IPS-18c (cell line): ENCODE data around the gene CUL7.
"Not testable (repeated sequence)": the region's sequence is repeated elsewhere in the genome, so short reads cannot be mapped to it uniquely, and the experiment has no call there.

Experiments used
- H3K4me3 ChIP-seq: 2 replicates; pipeline ENCODE4 v1.7.0; 2013; ENCODE audit warnings: low read depth, mild to moderate bottlenecking, low read length, moderate library complexity; ENCODE audit not compliant: insufficient read depth
- H3K9me3 ChIP-seq: one replicate; pipeline ENCODE4 v1.6.1; 2013; ENCODE audit warnings: mild to moderate bottlenecking, low read length, moderate library complexity; ENCODE audit not compliant: control insufficient read depth, insufficient read depth

CUL7 gene

DNA sequence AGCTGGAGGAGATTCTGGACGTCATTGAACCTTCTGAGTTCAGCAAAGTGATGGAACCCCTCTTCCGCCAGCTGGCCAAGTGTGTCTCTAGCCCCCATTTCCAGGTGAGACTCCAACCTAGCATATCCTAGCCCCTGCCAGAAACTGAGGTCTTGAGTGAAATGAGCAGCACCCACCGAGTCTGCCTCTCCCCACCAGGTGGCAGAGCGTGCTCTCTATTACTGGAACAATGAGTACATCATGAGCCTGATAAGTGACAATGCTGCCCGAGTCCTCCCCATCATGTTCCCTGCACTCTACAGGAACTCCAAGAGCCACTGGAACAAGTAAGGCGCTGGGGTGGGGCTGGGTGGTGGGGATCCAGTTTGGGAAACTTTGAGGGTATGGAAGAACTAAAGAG lies 44.5 kb downstream of the CUL7 start:
- no peak overlapping the region for H3K4me3 ChIP-seq
- no peaks in the 10 kb centered on the region for H3K9me3 ChIP-seq

DNA sequence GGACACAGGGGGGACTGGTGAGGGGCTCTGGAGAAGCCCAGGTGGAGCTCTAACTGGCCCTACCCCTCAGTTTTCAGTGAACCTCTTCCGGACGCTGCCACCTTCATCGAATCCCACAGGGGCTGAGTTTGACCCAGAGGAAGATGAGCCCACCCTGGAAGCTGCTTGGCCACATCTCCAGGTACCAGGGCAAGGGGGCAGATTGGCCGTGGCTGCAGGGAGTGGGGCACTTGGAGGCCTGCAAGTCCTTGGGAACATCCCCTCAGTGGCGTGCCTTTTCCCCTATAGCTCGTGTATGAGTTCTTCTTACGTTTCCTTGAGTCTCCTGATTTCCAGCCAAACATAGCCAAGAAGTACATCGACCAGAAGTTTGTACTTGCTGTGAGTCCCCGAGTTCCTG lies 46.5 kb downstream of the CUL7 start:
- H3K9me3 ChIP-seq = peaks cover 2% of the 10 kb centered on the region
- no peak overlapping the region for H3K4me3 ChIP-seq

DNA sequence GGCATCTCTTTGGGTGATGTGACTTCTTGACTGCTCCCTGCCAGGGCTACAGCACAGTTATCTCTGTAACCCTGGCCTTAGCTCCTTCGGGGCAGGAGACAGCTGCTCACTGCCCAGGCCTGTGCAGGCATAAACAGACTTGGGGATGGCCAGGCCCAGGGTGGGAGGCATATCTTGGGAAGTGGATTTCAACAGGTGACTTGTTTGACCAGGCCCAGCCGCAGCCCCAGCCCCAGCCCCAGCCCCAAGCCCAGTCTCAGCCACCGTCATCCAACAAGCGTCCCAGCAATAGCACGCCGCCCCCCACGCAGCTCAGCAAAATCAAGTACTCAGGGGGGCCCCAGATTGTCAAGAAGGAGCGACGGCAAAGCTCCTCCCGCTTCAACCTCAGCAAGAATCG lies 47.4 kb downstream of the CUL7 start:
- H3K9me3 ChIP-seq = peaks cover 2% of the 10 kb centered on the region
- H3K4me3 ChIP-seq = no peak overlapping the region

DNA sequence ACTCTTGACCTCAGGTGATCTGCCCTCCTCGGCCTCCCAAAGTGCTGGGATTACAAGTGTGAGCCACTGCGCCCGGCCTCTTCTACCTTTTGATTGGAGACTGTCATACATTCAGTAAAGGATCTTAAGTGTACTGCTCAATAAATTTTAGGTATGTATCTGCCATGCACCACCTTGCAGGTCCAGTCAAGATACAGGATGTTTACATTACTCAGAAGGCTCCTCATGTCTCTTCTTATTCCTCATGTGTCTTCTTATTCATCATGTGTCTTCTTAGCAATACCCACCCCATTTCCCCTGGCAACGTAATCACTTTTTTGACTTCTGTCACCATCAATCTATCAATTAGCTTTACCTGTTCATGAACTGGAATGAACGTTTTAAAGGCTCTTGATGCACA lies 47.8 kb downstream of the CUL7 start:
- Histone ChIP-seq H3K9me3 (peaks cover 2% of the 10 kb centered on the region), H3K4me3 (no peak overlapping the region)

DNA sequence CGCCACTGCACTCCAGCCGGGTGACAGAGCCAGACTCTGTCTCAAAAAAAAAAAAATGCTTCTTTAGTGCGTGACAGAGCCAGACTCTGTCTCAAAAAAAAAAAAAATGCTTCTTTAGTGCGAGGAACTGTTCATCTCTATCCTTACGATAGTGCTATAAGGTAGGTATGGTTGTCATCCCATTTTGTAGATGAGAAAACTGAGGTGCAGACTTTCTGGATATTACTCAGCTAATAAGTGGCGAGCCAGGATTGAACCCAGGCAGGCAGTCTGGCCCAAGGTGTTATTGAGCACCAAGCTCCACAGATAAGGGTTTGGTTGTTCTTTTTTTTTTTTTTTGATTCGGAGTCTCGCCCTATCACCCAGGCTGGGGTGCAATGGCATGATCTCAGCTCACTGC lies 51.8 kb downstream of the CUL7 start:
- Histone ChIP-seq H3K9me3 (peaks cover 2% of the 10 kb centered on the region), H3K4me3 (no peak overlapping the region)

DNA sequence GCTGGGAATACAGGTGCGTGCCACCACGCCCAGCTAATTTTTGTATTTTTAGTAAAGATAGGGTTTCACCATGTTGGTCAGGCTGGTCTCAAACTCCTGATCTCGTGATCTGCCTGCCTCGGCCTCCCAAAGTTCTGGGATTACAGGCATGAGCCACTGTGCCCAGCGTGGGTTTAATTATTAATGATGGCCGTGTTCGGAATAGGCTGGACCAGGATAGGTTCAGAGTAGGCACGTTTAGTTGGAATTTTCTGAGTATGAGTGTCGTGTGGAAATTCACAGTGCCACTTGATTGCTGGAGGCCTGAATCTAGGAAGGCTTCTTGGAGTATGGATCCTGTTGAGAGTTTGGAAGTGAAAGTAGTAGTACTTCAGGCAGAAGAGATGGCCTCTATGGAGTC lies 55.4 kb downstream of the CUL7 start:
- not testable (repeated sequence) for H3K4me3 ChIP-seq, H3K9me3 ChIP-seq

DNA sequence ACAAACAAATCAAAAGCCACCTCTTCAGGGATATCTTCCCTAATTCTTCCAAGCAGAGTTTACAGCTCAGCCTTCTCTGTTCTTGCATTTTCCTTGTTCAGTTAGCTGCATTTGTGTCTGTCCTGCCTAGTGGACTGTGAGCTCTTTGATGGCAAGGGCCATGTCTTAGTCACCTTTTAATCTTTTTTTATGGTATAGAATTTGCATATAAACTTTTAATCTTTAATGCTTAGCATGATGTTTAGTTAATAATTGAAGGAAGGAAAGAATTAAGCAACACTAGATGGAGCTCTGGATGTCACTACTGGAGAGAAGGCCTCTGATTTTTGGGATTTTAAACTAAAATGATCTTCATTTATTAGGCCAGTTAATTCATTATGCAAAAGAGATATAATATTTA lies 57.1 kb downstream of the CUL7 start:
- no peak overlapping the region for H3K4me3 ChIP-seq
- H3K9me3 ChIP-seq = no peaks in the 10 kb centered on the region

DNA sequence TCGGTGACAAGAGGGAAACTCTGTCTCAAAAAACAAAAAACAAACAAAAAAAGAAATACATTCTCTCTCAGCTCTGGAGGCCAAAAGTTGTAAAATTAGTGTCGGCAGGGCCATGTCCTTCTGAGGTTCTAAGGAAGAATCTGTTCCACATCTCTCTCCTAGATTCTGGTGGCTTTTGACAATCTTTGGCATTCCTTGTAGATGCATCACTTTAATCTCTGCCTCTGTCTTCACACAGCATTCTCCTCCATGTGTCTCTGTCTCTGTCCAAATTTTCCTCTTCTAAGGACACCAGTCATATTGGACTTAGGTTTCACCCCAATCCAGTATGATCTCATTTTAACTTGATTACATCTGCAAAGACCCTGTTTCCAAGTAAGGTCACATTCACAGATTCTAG lies 60.2 kb downstream of the CUL7 start:
- Histone ChIP-seq H3K9me3 (no peaks in the 10 kb centered on the region), H3K4me3 (no peak overlapping the region)

DNA sequence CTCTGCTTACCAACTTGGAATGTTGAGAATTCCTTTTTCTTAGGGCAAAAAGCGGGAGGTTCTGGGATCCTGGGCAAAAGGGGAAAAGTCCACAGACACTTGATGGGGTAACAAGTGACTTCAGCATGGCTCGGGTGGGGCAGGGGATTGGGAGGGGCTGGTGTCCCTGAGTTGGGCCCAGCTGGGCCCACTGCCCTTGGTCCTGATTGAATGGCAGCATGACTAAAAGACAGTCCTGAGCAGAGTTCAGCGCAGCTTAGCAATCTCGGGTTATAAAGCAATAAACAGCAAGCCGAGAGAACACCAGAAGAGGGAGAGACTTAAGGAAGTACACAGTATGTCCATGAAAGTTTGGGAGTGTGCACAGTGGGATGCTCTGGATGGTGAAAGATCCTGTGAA lies 63.7 kb downstream of the CUL7 start:
- Histone ChIP-seq H3K4me3 (no peak overlapping the region), H3K9me3 (no peaks in the 10 kb centered on the region)

DNA sequence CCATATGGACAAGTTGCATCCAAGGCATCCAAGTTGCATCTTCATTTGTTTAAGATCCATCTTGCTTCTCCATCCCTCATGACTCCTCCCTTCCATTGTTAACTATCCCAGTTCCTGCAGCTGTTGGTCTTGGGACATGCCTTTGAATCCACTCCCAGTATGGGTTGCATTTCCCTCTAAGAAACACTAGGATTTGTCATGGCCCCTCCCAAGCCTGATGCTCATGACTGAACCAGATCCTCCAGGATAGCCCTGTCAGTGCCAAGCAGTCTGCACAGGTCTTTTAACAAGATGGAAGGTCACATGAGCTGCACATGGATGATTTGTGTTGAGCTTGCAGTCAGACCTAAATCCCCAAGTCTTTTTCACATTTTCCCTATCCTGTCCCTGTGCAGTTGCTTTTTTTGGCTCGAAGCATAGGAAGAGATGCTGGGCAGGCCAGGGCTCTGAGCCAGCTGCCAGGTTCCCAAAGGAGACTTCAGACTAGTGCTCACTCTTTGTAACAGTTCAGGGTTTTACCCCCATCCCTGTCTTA lies 65.1 kb downstream of the CUL7 start:
- Histone ChIP-seq H3K9me3 (no peaks in the 10 kb centered on the region), H3K4me3 (no peak overlapping the region)
